ENCODE data around the gene MAN1A1. TPM values are rescaled to one million over a fixed set of nuclear protein-coding genes. Genes with fewer than 3 reads are reported as not detected.
A peak's percentile ranks its signal among the peaks of the same experiment; 100 is the strongest.
"Not testable (repeated sequence)": the region's sequence is repeated elsewhere in the genome, so short reads cannot be mapped to it uniquely, and the experiment has no call there.

The MAN1A1 gene
- total RNA-seq, 1 donor from 2014 or later = 78.0 TPM

DNA sequence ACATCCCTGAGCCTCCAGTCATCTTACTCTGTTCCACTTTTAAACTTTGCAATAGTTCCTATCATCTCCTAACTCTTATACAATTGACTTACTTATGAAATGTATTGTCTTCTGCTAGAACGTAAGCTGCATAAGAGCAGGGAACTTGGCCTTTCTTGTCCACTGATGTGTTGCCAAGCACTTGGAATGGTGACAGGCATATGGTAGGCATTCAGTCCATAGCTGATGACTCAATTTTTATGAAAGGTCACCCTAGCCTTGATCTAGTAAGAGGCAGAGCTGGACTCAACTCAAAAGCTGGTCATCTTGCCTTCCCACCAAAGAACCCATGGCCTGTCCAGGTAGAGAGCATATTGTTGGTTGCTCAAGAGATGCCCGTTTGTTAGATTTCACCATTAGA is 188.7 kb downstream of the MAN1A1 start:
- no peak overlapping the region for H3K4me3 ChIP-seq
- H3K27ac ChIP-seq = no peak overlapping the region
- H3K27me3 ChIP-seq (ENCODE audit: low read depth) = no peaks in the 10 kb centered on the region
- intact Hi-C loops (cut with DNase I) = no loop called here
- no peaks in the 10 kb centered on the region for H3K36me3 ChIP-seq
- no peaks in the 10 kb centered on the region for H3K9me3 ChIP-seq
- DNase-seq (no peak), ATAC-seq (no peak)
- H3K4me1 ChIP-seq = peaks cover 15% of the 10 kb centered on the region
- TF ChIP-seq, protein P1, sequence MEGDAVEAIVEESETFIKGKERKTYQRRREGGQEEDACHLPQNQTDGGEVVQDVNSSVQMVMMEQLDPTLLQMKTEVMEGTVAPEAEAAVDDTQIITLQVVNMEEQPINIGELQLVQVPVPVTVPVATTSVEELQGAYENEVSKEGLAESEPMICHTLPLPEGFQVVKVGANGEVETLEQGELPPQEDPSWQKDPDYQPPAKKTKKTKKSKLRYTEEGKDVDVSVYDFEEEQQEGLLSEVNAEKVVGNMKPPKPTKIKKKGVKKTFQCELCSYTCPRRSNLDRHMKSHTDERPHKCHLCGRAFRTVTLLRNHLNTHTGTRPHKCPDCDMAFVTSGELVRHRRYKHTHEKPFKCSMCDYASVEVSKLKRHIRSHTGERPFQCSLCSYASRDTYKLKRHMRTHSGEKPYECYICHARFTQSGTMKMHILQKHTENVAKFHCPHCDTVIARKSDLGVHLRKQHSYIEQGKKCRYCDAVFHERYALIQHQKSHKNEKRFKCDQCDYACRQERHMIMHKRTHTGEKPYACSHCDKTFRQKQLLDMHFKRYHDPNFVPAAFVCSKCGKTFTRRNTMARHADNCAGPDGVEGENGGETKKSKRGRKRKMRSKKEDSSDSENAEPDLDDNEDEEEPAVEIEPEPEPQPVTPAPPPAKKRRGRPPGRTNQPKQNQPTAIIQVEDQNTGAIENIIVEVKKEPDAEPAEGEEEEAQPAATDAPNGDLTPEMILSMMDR (IDR thresholded peaks at IDR 0.05) = no peak

DNA sequence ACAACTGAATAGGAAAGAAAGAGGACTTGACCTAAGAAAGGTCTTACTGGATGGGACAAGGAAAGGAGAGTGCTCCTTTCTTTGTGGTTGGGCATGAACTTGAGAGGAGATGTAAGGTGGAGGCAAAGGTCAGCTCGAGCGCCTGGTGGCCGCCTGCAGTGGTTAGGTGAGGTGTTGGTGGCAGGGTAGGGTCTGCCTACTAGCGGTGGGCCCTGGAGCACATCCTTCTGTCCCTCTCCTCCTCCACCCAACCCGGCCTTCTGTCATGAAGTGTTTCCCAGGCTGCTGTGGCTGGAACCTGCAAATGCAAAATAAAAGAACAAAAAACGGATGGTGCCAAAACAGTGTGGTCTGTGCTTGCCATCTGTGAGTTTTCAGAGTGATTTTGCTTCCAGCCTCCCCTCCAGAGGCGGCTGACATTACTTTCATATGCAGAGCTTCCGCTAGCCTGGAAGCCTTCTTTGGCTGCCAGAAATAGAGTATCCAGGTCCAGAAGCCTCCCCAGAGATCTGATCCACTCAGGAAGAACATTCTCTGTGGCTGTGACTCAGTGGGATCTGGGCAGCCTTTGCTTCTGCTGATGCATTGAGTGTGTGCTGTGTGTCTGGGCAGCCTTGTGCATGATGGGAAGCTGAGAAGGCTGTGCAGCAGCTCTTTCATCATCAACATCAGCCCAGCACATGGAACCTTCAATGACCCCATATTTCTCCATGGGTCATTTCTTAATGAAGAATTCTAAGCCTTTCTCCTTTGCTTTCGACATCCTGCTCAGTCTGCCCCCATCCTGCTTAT is 191.3 kb downstream of the MAN1A1 start:
- intact Hi-C loops (cut with DNase I) = no loop called here
- DNase-seq (peak; percentile 57), ATAC-seq (peak; percentile 76 to 87)
- peaks cover 15% of the 10 kb centered on the region for H3K4me1 ChIP-seq
- TF ChIP-seq, protein P1 (IDR thresholded peaks at IDR 0.05) = no peak
- H3K27ac ChIP-seq = no peak overlapping the region
- H3K36me3 ChIP-seq = no peaks in the 10 kb centered on the region
- H3K4me3 ChIP-seq = no peak overlapping the region
- H3K9me3 ChIP-seq = no peaks in the 10 kb centered on the region
- no peaks in the 10 kb centered on the region for H3K27me3 ChIP-seq (ENCODE audit: low read depth)

DNA sequence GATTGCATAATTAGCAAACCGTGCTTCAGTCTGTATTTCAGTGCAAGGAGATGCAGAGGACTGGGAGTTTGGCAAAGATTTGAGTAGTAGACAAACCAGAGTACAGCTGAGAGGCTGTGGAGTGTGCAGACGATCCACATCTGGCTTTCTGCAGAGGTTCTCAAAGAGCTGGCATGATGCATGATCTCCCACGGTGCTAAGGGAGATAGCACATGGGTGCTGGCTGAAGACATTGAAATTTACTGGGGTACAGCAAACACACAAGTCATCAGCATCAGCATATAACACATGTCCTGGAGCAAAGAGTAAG is 192.1 kb downstream of the MAN1A1 start:
- H3K4me3 ChIP-seq = no peak overlapping the region
- DNase-seq = no peak
- peak in 1 of 2 donors; percentile 14 for ATAC-seq
- no peaks in the 10 kb centered on the region for H3K27me3 ChIP-seq (ENCODE audit: low read depth)
- H3K36me3 ChIP-seq = no peaks in the 10 kb centered on the region
- no peak overlapping the region for H3K27ac ChIP-seq
- peaks cover 15% of the 10 kb centered on the region for H3K4me1 ChIP-seq
- intact Hi-C loops (cut with DNase I) = no loop called here
- no peaks in the 10 kb centered on the region for H3K9me3 ChIP-seq
- TF ChIP-seq, protein P1 (IDR thresholded peaks at IDR 0.05) = no peak

DNA sequence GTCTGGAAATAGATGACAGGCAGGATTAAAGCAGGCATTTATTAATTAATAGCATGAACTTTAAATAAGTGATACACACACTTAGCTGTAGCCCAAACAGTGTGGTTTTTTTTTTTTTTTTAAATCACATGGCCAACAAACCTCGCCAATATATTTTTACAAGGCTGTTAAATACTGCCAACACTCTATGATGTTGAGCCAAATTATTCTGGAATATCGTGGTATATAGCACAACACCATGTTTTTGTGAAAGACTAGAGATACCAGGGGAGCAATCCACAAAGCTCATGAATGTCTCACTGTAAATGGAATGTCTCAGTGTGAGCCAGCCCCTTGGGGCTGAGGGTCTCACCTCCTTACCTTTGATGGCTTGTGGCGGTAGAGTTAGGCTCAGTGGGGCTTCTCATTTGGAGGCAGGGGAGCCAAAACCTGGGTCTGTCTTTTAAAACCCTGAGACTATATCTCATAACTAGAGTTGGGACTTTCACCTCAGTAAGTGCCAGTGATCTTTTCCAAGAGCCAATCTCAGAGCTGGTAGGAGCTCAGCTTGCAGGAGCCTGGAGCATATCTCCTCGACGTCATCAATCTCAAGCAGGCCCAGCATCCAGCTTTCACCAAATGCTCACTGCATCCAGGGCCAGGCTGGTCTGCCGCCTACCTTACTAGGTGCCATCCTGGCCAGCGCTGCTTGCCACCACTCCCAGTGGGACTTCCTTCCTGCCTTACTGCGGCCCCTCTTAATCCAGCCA is 192.6 kb downstream of the MAN1A1 start:
- Histone ChIP-seq H3K27ac (no peak overlapping the region), H3K27me3 (ENCODE audit: low read depth) (no peaks in the 10 kb centered on the region), H3K36me3 (no peaks in the 10 kb centered on the region), H3K9me3 (no peaks in the 10 kb centered on the region), H3K4me3 (no peak overlapping the region), H3K4me1 (peaks cover 15% of the 10 kb centered on the region)
- ATAC-seq (no peak), DNase-seq (no peak)
- intact Hi-C loops (cut with DNase I) = no loop called here
- TF ChIP-seq, protein P1 (IDR thresholded peaks at IDR 0.05) = no peak

DNA sequence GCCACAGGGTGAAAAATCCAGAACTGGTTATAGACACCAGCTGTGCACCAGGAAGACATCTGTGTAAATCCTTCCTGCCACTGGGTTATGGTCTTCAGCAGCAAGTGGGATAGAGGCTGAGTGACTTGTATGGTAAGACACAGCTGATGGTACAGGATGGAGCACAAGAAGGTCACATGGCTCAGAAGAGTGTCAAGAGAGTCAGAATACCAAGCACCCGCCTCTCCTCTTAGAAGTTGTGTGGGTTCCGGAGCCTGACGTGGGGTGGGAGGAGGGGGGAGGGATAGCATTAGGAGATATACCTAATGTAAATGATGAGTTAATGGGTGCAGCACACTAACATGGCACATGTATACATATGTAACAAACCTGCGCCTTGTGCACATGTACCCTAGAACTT is 193.5 kb downstream of the MAN1A1 start:
- H3K36me3 ChIP-seq; ATAC-seq; H3K4me3 ChIP-seq; DNase-seq; intact Hi-C loops (cut with DNase I); H3K9me3 ChIP-seq; H3K27ac ChIP-seq; H3K27me3 ChIP-seq (ENCODE audit: low read depth): not testable (repeated sequence)
- H3K4me1 ChIP-seq = peaks cover 15% of the 10 kb centered on the region

DNA sequence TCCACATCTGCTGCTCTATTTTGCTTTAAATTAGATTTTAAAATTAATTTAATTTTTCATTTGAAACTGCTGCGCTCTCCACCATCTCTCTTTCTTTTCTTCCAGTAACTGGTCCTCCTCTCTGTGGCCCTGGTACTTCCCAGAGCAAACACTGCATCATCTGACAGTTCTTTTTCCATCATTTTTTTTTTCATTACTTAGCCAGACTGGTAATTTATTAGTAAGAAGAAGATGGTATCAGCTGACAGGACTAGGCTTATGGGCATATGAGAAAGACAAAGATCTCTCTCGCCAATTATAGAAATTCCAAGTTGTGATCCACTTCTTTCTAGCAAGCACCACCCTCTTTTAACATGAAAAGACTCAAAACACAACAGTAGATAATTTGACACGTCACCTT is 197.4 kb downstream of the MAN1A1 start:
- Histone ChIP-seq H3K36me3 (no peaks in the 10 kb centered on the region), H3K4me1 (peaks cover 15% of the 10 kb centered on the region), H3K27me3 (ENCODE audit: low read depth) (no peaks in the 10 kb centered on the region), H3K27ac (no peak overlapping the region), H3K4me3 (no peak overlapping the region), H3K9me3 (no peaks in the 10 kb centered on the region)
- DNase-seq = no peak
- intact Hi-C loops (cut with DNase I) = no loop called here
- no peak for ATAC-seq
- TF ChIP-seq, protein P1 (IDR thresholded peaks at IDR 0.05) = no peak
